Breast epithelium (tissue), 3 donors: ENCODE results near the gene SLC5A2.

Experiments
- CTCF ChIP-seq, 3 donors: fragments of 450-650 bp; IDR thresholded peaks; one replicate each; pipeline ENCODE4 v1.5.1; 2016 to 2017; ENCODE audit warnings: antibody characterized with exemption in 3 of 3, mild to moderate bottlenecking in 3 of 3, moderate library complexity in 3 of 3
- POLR2A ChIP-seq: fragments of 450-650 bp; IDR thresholded peaks from one replicate; pipeline ENCODE4 v1.6.1; 2016; ENCODE audit warnings: antibody characterized with exemption, mild to moderate bottlenecking, moderate library complexity

GRCh38 chr16:31475946-31476302, 7.0 kb upstream of the SLC5A2 start:
- TF ChIP-seq POLR2A (no peak), CTCF (IDR thresholded peaks at IDR 0.05) (no peak)
